ENCODE results near the gene RAET1L.

- TF ChIP-seq POLR2AphosphoS5 (IDR thresholded peaks at IDR 0.05; ENCODE audit: borderline replicate concordance, low read depth, low read length): no peak
- no peak for TF ChIP-seq EZH2 (IDR thresholded peaks at IDR 0.05)
Measured at GRCh38 chr6:150018846-150019580, 6.3 kb downstream of the RAET1L start.

All from SK-N-MC (cell line).